GM21529 (cell line): ENCODE results near the gene SDHAF2.
"Not testable (repeated sequence)": the region's sequence is repeated elsewhere in the genome, so short reads cannot be mapped to it uniquely, and the experiment has no call there.

Experiments used
- ATAC-seq: cut with Tn5 transposase; IDR thresholded peaks from one replicate; pipeline ENCODE4 v1.9.1; 2021; ENCODE audit not compliant: unreplicated experiment

SDHAF2 gene

GRCh38 chr11:61429691-61430582, at the start of gene SDHAF2, which contains the start of gene CPSF7:
SDHAF2 (plus strand) TSS chr11:61430124; CDS start chr11:61430147, 23 bp downstream.
CPSF7 (minus strand) TSS chr11:61429975; CDS start chr11:61429235, 740 bp downstream.
- peak; percentile 83 for ATAC-seq

GRCh38 chr11:61380884-61381283, 49.0 kb upstream of the SDHAF2 start:
- ATAC-seq: no peak

- ATAC-seq: not testable (repeated sequence)
Observed at GRCh38 chr11:61383859-61384258, 46.1 kb upstream of the SDHAF2 start.

GRCh38 chr11:61384271-61385242, 45.4 kb upstream of the SDHAF2 start:
- no peak for ATAC-seq

GRCh38 chr11:61390161-61390560, 39.8 kb upstream of the SDHAF2 start:
- ATAC-seq: no peak

- ATAC-seq: no peak
Observed at GRCh38 chr11:61392981-61393595, 36.8 kb upstream of the SDHAF2 start.

- no peak for ATAC-seq
Observed at GRCh38 chr11:61401173-61401572, 28.8 kb upstream of the SDHAF2 start.

- no peak for ATAC-seq
Observed at GRCh38 chr11:61401573-61401972, 28.4 kb upstream of the SDHAF2 start.

- no peak for ATAC-seq
Observed at GRCh38 chr11:61403658-61404057, 26.3 kb upstream of the SDHAF2 start.

- no peak for ATAC-seq
Observed at GRCh38 chr11:61404103-61404502, 25.8 kb upstream of the SDHAF2 start.

GRCh38 chr11:61404641-61405040, 25.3 kb upstream of the SDHAF2 start:
- no peak for ATAC-seq

- no peak for ATAC-seq
Observed at GRCh38 chr11:61406067-61406466, 23.9 kb upstream of the SDHAF2 start.

- ATAC-seq: no peak
Observed at GRCh38 chr11:61406991-61407728, 22.8 kb upstream of the SDHAF2 start.

- ATAC-seq: no peak
Observed at GRCh38 chr11:61411589-61411988, 18.3 kb upstream of the SDHAF2 start.

GRCh38 chr11:61413496-61413895, 16.4 kb upstream of the SDHAF2 start:
- no peak for ATAC-seq

- no peak for ATAC-seq
Observed at GRCh38 chr11:61414547-61414946, 15.4 kb upstream of the SDHAF2 start.

GRCh38 chr11:61415381-61415780, 14.5 kb upstream of the SDHAF2 start:
- ATAC-seq: no peak

- no peak for ATAC-seq
Observed at GRCh38 chr11:61416941-61417340, 13.0 kb upstream of the SDHAF2 start.

GRCh38 chr11:61417670-61418069, 12.3 kb upstream of the SDHAF2 start:
- ATAC-seq: no peak

- ATAC-seq: no peak
Observed at GRCh38 chr11:61418136-61418535, 11.8 kb upstream of the SDHAF2 start.
